ENCODE data around the gene LRRC4C.
"Not testable (repeated sequence)": the region's sequence is repeated elsewhere in the genome, so short reads cannot be mapped to it uniquely, and the experiment has no call there.

Gene LRRC4C

DNA sequence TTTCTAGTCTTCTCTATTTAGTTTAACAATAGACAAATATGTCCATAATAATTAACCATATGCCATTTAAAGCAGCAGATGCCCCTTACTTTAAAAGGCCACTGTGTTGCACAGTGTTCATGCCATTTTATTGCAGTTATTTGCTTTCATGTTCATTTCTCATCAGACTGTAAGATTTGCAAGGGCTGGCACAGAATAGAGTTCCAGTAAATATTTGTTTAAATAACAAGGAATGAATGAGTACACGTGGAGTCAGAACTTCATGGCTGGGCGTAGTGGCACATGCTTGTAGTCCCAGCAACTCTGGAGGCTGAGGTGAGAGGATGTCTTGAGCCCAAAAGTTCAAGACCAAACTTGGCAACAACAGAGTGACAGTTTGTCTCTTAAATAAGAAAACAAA lies 1228.6 kb downstream of the LRRC4C start:
- DNase-seq (ENCODE audit: low spot score), result no peak

DNA sequence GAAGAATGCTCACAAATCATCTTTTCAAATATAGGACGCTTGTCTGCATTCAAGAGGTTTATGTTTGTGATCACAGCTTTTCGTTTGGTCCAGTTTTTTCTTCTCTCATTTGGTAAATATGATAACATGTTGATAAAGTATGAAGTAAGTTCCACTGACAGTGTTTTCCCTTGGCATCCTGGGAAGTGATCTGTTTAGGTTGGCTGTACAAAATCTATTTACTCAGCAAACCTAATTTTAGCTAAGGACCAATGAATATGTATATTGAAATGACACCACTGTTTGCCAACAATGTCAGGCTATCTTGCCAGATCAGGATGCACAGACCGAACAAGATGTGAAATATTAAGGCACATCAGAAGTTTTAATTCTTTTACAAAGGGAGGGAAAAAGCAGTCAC lies 1230.8 kb downstream of the LRRC4C start:
- DNase-seq (ENCODE audit: low spot score), result no peak

GRCh38 chr11:40227730-40228129 lies 1231.7 kb downstream of the LRRC4C start:
- no peak for DNase-seq (ENCODE audit: low spot score)

GRCh38 chr11:40226654-40227053 lies 1232.8 kb downstream of the LRRC4C start:
- DNase-seq (ENCODE audit: low spot score), result no peak

GRCh38 chr11:40223596-40224330 lies 1235.7 kb downstream of the LRRC4C start:
- DNase-seq (ENCODE audit: low spot score), result no peak

GRCh38 chr11:40219401-40219800 lies 1240.1 kb downstream of the LRRC4C start:
- no peak for DNase-seq (ENCODE audit: low spot score)

GRCh38 chr11:40215556-40215955 lies 1243.9 kb downstream of the LRRC4C start:
- DNase-seq (ENCODE audit: low spot score), result no peak

DNA sequence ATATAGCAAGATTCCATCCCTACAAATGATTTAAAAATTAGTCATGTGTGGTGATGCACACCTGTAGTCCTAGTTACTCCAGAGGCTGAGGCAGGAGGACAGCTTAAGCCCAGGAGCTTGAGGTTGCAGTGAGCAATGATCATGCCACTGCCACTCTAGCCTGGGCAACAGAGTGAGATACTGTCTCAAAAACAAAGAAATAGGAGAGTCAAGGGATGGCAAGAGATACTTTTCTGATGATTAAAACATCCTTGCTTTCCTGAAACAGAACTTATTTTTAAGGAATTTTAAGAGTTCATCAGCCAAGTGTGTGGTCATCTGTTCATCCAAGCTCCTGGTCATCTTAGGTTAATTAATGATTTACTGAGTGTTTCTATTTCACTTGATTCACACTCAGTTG lies 1252.0 kb downstream of the LRRC4C start:
- no peak for DNase-seq (ENCODE audit: low spot score)

DNA sequence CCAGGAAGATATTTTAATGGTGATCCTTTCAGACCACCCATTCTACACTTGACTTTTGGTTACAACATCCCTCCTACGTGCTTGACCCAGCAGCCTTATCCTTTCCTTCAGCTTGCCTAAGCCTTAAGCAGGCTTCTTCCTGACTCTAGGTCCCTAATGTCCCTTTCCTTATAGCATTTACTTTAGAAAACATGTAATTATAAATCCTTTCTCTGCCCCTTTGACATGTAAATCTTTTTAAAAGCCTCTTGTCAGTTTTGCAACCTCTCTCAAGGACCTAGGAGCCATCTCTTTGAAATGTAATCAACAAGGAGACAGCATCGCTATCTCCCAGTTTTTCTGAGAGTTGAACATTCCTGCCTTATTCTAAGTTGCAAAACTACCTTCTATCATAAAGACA lies 1255.2 kb downstream of the LRRC4C start:
- DNase-seq (ENCODE audit: low spot score), result no peak

- DNase-seq (ENCODE audit: low spot score), result no peak
Observed at GRCh38 chr11:40203606-40204005, 1255.8 kb downstream of the LRRC4C start.

GRCh38 chr11:40202589-40203270 lies 1256.7 kb downstream of the LRRC4C start:
- DNase-seq (ENCODE audit: low spot score), result no peak

- not testable (repeated sequence) for DNase-seq (ENCODE audit: low spot score)
Observed at GRCh38 chr11:40192590-40192989, 1266.9 kb downstream of the LRRC4C start.

- DNase-seq (ENCODE audit: low spot score), result no peak
Observed at GRCh38 chr11:40190294-40190693, 1269.2 kb downstream of the LRRC4C start.

GRCh38 chr11:40188848-40189247 lies 1270.6 kb downstream of the LRRC4C start:
- no peak for DNase-seq (ENCODE audit: low spot score)

GRCh38 chr11:40187295-40187694 lies 1272.2 kb downstream of the LRRC4C start:
- DNase-seq (ENCODE audit: low spot score), result no peak

DNA sequence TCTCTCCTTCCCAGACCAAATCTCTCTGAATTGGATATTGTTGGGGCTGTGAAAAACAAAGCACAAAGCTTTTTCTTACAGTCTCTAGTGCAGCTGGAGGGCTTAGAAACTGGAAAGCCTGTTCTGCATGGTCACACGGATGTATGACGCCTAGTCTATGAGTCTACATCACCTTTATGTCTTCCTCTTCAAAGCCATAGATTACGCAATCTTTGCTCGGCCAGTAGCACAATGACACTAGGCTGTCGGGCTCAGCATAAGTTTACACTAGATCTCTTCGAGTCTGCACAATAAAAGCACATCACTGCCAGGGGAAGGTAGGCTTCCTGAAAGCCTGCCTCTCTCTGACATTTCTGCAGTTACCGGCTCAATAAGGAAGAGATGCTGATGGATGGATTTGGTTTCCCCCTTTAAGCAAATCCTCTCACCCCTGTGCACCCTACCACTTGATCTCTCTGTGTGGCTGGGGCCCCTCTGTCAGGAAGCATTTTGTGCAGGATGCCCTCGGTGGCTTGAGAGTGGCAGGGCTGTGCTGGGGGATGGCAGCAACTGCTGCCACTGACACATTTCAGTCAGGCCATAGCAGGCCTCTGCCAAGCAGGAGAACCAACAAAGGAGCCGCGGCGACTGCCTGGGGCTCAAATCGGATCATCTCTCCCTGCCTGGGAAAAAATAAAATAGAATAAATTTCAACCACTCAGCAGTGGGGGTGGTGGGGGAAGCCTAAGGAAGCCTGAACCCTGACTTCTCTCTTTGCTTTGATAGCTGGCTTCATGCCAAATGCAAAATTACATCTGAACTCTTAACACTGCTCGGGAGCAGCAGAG lies 1272.8 kb downstream of the LRRC4C start:
- no peak for DNase-seq (ENCODE audit: low spot score)

- no peak for DNase-seq (ENCODE audit: low spot score)
Observed at GRCh38 chr11:40185793-40186192, 1273.7 kb downstream of the LRRC4C start.

GRCh38 chr11:40183073-40184064 lies 1276.1 kb downstream of the LRRC4C start:
- DNase-seq (ENCODE audit: low spot score), result no peak

- no peak for DNase-seq (ENCODE audit: low spot score)
Observed at GRCh38 chr11:40179541-40179940, 1279.9 kb downstream of the LRRC4C start.

DNA sequence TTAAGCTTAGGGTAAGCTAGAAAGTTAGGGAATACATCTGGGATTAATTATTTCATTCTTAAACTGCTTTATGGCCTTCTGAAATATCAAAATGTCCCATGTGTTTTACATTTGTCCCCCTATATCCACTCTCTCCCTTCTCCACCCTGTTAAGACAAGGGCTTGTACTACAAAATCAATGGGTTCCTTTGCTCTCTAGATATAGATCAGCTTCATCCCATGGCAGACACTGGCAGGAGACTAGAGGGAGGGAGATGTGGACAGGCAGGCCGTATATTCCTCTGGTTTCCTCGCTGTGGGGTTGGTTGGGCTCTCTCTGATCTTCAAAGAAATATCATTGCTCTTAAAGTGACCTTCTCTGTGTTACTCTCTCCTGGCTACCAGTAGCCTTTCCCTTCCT lies 1281.0 kb downstream of the LRRC4C start:
- no peak for DNase-seq (ENCODE audit: low spot score)

GRCh38 chr11:40175980-40176379 lies 1283.5 kb downstream of the LRRC4C start:
- no peak for DNase-seq (ENCODE audit: low spot score)

GRCh38 chr11:40170078-40170477 lies 1289.4 kb downstream of the LRRC4C start:
- DNase-seq (ENCODE audit: low spot score), result no peak
